ENCODE data around the gene C14orf93. TPM values are rescaled to one million over a fixed set of nuclear protein-coding genes. Genes with fewer than 3 reads are reported as not detected.

Gene C14orf93
- total RNA-seq, 1 experiment from 2014 or later: 8.2 TPM

- Histone ChIP-seq H2BK12ac (ENCODE audit: insufficient read length, low read depth, low read length) (no peak overlapping the region), H2BK15ac (ENCODE audit: low read depth, low read length) (no peak overlapping the region), H3K4ac (ENCODE audit: low read depth, low read length) (no peak overlapping the region), H3K4me1 (ENCODE audit: insufficient read depth, low read length) (no peaks in the 10 kb centered on the region), H3K27ac (ENCODE audit: insufficient read length, low read depth, low read length) (no peak overlapping the region), H3K23ac (ENCODE audit: insufficient read length, low read depth, low read length) (no peak overlapping the region), H3K18ac (ENCODE audit: insufficient read length, low read depth, low read length) (no peak overlapping the region), H3K4me2 (ENCODE audit: insufficient read depth, insufficient read length, low read length) (no peak overlapping the region), H3K56ac (ENCODE audit: insufficient read length, low read depth, low read length) (no peak overlapping the region), H2AFZ (ENCODE audit: low read length) (no peak overlapping the region), H3K79me1 (ENCODE audit: insufficient read depth, low read depth, low read length, poor library complexity, severe bottlenecking) (no peaks in the 10 kb centered on the region), H2BK120ac (ENCODE audit: low read depth, low read length, poor library complexity, severe bottlenecking) (no peak overlapping the region), H4K91ac (ENCODE audit: insufficient read length, low read depth, low read length) (no peak overlapping the region), H3K14ac (ENCODE audit: insufficient read depth, low read length) (no peak overlapping the region), H2BK5ac (ENCODE audit: insufficient read length, low read length) (no peak overlapping the region), H3K23me2 (ENCODE audit: insufficient read length, low read depth, low read length, poor library complexity, severe bottlenecking) (no peaks in the 10 kb centered on the region), H3K9ac (ENCODE audit: extremely low read depth, insufficient read length, low read length) (no peak overlapping the region), H2AK5ac (ENCODE audit: insufficient read length, low read length) (no peak overlapping the region), H4K5ac (ENCODE audit: insufficient read length, low read depth, low read length) (no peak overlapping the region), H2BK20ac (ENCODE audit: low read depth, low read length, poor library complexity, severe bottlenecking) (no peak overlapping the region), H3T11ph (ENCODE audit: low read length) (no peak overlapping the region), H3K27me3 (ENCODE audit: insufficient read depth, low read length) (no peaks in the 10 kb centered on the region), H4K8ac (replicated peaks; ENCODE audit: insufficient read length, low read depth, low read length) (no peak overlapping the region), H3K9me3 (ENCODE audit: control insufficient read depth, low read depth, low read length) (no peaks in the 10 kb centered on the region), H3K79me2 (ENCODE audit: insufficient read depth, low read length) (no peaks in the 10 kb centered on the region), H4K20me1 (ENCODE audit: control insufficient read depth, insufficient read depth, insufficient read length) (no peaks in the 10 kb centered on the region)
- TF ChIP-seq, protein P1, sequence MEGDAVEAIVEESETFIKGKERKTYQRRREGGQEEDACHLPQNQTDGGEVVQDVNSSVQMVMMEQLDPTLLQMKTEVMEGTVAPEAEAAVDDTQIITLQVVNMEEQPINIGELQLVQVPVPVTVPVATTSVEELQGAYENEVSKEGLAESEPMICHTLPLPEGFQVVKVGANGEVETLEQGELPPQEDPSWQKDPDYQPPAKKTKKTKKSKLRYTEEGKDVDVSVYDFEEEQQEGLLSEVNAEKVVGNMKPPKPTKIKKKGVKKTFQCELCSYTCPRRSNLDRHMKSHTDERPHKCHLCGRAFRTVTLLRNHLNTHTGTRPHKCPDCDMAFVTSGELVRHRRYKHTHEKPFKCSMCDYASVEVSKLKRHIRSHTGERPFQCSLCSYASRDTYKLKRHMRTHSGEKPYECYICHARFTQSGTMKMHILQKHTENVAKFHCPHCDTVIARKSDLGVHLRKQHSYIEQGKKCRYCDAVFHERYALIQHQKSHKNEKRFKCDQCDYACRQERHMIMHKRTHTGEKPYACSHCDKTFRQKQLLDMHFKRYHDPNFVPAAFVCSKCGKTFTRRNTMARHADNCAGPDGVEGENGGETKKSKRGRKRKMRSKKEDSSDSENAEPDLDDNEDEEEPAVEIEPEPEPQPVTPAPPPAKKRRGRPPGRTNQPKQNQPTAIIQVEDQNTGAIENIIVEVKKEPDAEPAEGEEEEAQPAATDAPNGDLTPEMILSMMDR (conservative IDR thresholded peaks at IDR 0.05): no peak
- H3K27me3 Mint-ChIP-seq (ENCODE audit: low read depth): no peaks in the 10 kb centered on the region
- peaks cover 0 to 3% of the 10 kb centered on the region in 2 experiments; a peak in 1 of 4 replicates for H3K4me1 Mint-ChIP-seq
- H3K36me3 Mint-ChIP-seq (ENCODE audit: insufficient read depth in 1 of 3, low read depth in 3 of 3): peaks cover 18 to 60% (median 58%) of the 10 kb centered on the region in 3 experiments; a peak in 6 of 7 replicates
- WGBS (ENCODE audit: extremely low coverage, insufficient read length, low lambda C conversion rate): no CpG with 5 or more reads among the region's 3 CpGs
- DNase-seq: no peak
- no peak overlapping the region for H3K27ac Mint-ChIP-seq
- H3K4me3 Mint-ChIP-seq: no peak overlapping the region; a peak in 1 of 5 replicates
- H3K9me3 Mint-ChIP-seq: no peaks in the 10 kb centered on the region
Observed at GRCh38 chr14:22945642-22946041, 64.3 kb downstream of the C14orf93 start.

Measured in H9 (cell line).